ENCODE results near the gene PLOD3. TPM values are rescaled to one million over a fixed set of nuclear protein-coding genes. Genes with fewer than 3 reads are reported as not detected.
"Not testable (repeated sequence)": the region's sequence is repeated elsewhere in the genome, so short reads cannot be mapped to it uniquely, and the experiment has no call there.

PLOD3 gene
- total RNA-seq, 6 donors from 2014 or later: 38.2 to 104 (median 66.2) TPM

DNA sequence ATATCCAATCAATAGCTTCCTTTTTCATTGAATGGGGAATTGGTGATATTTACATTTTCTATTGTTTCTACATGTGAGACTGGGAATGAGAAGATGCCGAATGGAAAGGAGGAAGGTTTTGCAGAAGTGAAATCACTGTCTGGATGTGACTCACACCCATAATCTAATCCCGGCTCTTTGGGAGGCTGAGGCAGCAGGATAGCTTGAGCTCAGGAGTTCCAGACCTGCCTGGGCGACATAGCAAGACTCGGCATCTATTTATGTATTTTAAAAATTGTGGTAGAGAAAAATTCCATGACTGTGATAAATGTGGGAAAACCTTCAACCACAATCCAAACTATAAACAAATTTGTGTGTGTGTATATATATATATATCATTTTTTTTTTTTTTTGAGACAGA, 38.4 kb upstream of the PLOD3 start:
- peaks cover 7 to 14% (median 13%) of the 10 kb centered on the region in 4 donors for H3K4me1 ChIP-seq
- H3K27ac ChIP-seq: no peak overlapping the region
- ATAC-seq (ENCODE audit: low FRiP score in 2 of 2) (no peak), DNase-seq (no peak)
- no peaks in the 10 kb centered on the region for H3K9me3 ChIP-seq
- H3K36me3 ChIP-seq: no peaks in the 10 kb centered on the region
- WGBS, 2 donors: 62 to 65% methylated on average over 4 of the region's 4 CpGs
- H3K27me3 ChIP-seq: no peaks in the 10 kb centered on the region
- H3K4me3 ChIP-seq: no peak overlapping the region
- TF ChIP-seq POLR2AphosphoS5 (IDR thresholded peaks at IDR 0.05): no peak
- TF ChIP-seq POLR2A (IDR thresholded peaks at IDR 0.05): no peak
- TF ChIP-seq CTCF (IDR thresholded peaks at IDR 0.05): no peak
- no peak for TF ChIP-seq EP300 (IDR thresholded peaks at IDR 0.05)

GRCh38 chr7:101253199-101253598, 35.8 kb upstream of the PLOD3 start:
- not testable (repeated sequence) for H3K4me3 ChIP-seq; H3K27ac ChIP-seq; H3K9me3 ChIP-seq; H3K27me3 ChIP-seq; ATAC-seq (ENCODE audit: low FRiP score in 2 of 2); DNase-seq
- Histone ChIP-seq H3K4me1 (peaks cover 12 to 25% (median 23%) of the 10 kb centered on the region in 4 donors), H3K36me3 (peaks cover 0 to 11% (median 10%) of the 10 kb centered on the region in 4 donors)
- 87 to 88% methylated on average over 5 of the region's 5 CpGs for WGBS, 2 donors

DNA sequence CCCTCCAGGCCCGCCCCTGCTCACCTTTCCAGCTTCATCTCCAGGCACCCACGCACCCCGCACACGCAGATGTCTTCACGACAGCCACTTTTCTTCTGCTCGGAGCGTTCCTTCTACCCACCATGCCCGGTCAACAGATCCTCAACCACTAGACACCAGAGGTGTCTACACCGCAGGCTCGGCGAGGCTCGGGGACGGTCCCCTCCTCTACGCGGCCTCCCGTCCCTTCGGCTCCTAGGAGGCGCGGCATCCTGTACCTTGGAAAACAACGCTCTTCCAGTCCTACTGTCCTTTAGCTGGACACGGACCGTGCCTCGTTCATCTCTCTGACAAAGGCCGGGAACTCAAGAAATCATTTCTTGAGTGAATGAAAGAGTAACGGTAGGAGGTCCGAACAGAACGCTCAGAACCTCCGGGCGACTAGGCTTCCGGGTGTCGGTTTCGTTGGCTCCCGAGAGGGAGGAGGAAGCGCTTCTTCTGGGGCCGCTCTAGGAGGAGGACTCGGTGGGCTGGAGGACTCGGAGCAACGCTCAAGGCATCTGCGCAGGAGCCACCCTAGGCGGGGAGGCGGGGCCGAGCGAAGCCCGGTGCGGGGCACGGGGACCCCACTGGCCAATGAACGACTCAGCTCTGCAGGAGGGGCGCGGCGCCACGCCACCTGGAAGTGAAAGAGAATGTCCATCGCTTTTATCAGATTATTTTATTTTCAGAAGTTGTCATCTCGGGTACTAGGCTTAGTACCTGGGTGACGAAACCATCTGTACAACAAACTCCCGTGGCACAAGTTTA, 34.7 kb upstream of the PLOD3 start:
- WGBS, 2 donors: 0 to 1% methylated on average over 38 to 55 of the region's 55 CpGs
- TF ChIP-seq CTCF (IDR thresholded peaks at IDR 0.05): no peak
- TF ChIP-seq POLR2A (IDR thresholded peaks at IDR 0.05): peak in 3 of 4 donors; percentile 29 to 71 (median 53)
- TF ChIP-seq POLR2AphosphoS5 (IDR thresholded peaks at IDR 0.05): peak; percentile 73 to 78
- H3K27me3 ChIP-seq: no peaks in the 10 kb centered on the region

GRCh38 chr7:101250324-101250723, 32.9 kb upstream of the PLOD3 start:
- Histone ChIP-seq H3K27me3 (no peaks in the 10 kb centered on the region), H3K4me1 (peaks cover 20 to 34% (median 28%) of the 10 kb centered on the region in 4 donors), H3K9me3 (no peaks in the 10 kb centered on the region), H3K4me3 (no peak overlapping the region), H3K27ac (no peak overlapping the region), H3K36me3 (peaks cover 0 to 21% (median 13%) of the 10 kb centered on the region in 4 donors)
- no peak for TF ChIP-seq POLR2AphosphoS5 (IDR thresholded peaks at IDR 0.05)
- no peak for TF ChIP-seq POLR2A (IDR thresholded peaks at IDR 0.05)
- no peak for TF ChIP-seq EP300 (IDR thresholded peaks at IDR 0.05)
- no peak for TF ChIP-seq CTCF (IDR thresholded peaks at IDR 0.05)
- 86 to 87% methylated on average over 3 of the region's 3 CpGs for WGBS, 2 donors
- ATAC-seq (ENCODE audit: low FRiP score in 2 of 2) (no peak), DNase-seq (no peak)

More for the DNA sequence above, 34.7 kb upstream of the PLOD3 start:
- Histone ChIP-seq H3K36me3 (peaks cover 0 to 17% (median 13%) of the 10 kb centered on the region in 4 donors), H3K4me1 (peaks cover 12 to 25% (median 23%) of the 10 kb centered on the region in 4 donors), H3K4me3 (peak overlapping the region; percentile 64 to 98 (median 80)), H3K9me3 (no peaks in the 10 kb centered on the region), H3K27ac (peak overlapping the region; percentile 75 to 87 (median 80))
- ATAC-seq (ENCODE audit: low FRiP score in 2 of 2): peak; percentile 100
- peak; percentile 99 for DNase-seq

DNA sequence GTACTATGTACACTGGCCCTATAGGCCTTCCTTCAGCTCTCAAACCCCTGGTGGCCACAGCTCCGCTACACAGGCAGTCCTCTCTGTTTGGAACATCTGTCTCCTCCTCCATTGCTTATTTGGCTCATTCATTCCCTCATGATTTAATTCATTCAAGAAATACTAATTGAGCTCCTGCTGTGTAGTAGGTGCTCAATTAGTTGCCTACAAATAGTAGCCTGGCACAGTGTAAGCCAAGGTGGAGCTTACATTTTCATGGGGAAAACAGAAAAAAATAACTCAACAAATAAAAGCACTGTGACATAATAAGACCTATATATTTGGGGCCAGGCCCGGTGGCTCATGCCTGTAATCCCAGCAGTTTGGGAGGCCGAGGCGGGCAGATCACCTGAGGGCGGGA, 30.9 kb upstream of the PLOD3 start:
- Histone ChIP-seq H3K27me3 (no peaks in the 10 kb centered on the region), H3K4me3 (no peak overlapping the region), H3K27ac (no peak overlapping the region), H3K36me3 (peaks cover 0 to 21% (median 13%) of the 10 kb centered on the region in 4 donors), H3K4me1 (peaks cover 31 to 47% (median 38%) of the 10 kb centered on the region in 4 donors), H3K9me3 (no peaks in the 10 kb centered on the region)
- DNase-seq (no peak), ATAC-seq (ENCODE audit: low FRiP score in 2 of 2) (no peak)
- no peak for TF ChIP-seq EP300 (IDR thresholded peaks at IDR 0.05)
- no peak for TF ChIP-seq POLR2AphosphoS5 (IDR thresholded peaks at IDR 0.05)
- TF ChIP-seq POLR2A (IDR thresholded peaks at IDR 0.05): no peak
- no peak for TF ChIP-seq CTCF (IDR thresholded peaks at IDR 0.05)
- WGBS, 2 donors: 95 to 98% methylated on average over 5 of the region's 5 CpGs
